Activated CD4-positive, alpha-beta memory T cell treated with anti-CD3 and anti-CD28 coated beads for 36 hours (primary cell): Measurements from ENCODE around the gene ROBO1. TPM values are rescaled to one million over a fixed set of nuclear protein-coding genes. Genes with fewer than 3 reads are reported as not detected.

Experiments used
- CTCF ChIA-PET: fragments of 350-600 bp; sonication (Branson Sonifier 250); formaldehyde crosslinking; loops from one replicate; lab custom pipeline; 2021; ENCODE audit warnings: antibody characterized with exemption, inconsistent platforms; lab: Charles Lee
- POLR2A ChIA-PET: fragments of 350-600 bp; sonication (Branson Sonifier 250); formaldehyde crosslinking; loops from one replicate; lab custom pipeline; 2021; ENCODE audit warnings: antibody characterized with exemption; lab: Charles Lee
- DNase-seq: peaks from one replicate; pipeline ENCODE4 v3.0.0-alpha.2; 2020
- H3K27ac Mint-ChIP-seq: one replicate; pipeline ENCODE4 v1.8.0; 2021; ENCODE audit warnings: mixed read lengths
- H3K27me3 Mint-ChIP-seq: one replicate; pipeline ENCODE4 v1.8.0; 2021; ENCODE audit warnings: mixed read lengths
- H3K36me3 Mint-ChIP-seq: one replicate; pipeline ENCODE4 v1.8.0; 2021; ENCODE audit warnings: mixed read lengths
- H3K4me1 Mint-ChIP-seq: one replicate; pipeline ENCODE4 v1.8.0; 2021; ENCODE audit warnings: low read depth, mixed read lengths
- H3K4me3 Mint-ChIP-seq: one replicate; pipeline ENCODE4 v1.8.0; 2021; ENCODE audit warnings: mild to moderate bottlenecking, mixed read lengths
- H3K9me3 Mint-ChIP-seq: one replicate; pipeline ENCODE4 v1.8.0; 2021; ENCODE audit warnings: mixed read lengths
- intact Hi-C: fragments of 100-400 bp; cut with micrococcal nuclease; formaldehyde crosslinking; loops from one replicate; pipeline ENCODE4 v1.15.1; 2023
- total RNA-seq, 2 experiments: library from RNA; stranded (reverse); gene quantifications; one replicate each; pipeline ENCODE4 v1.2.3, GENCODE V29; 2021

The ROBO1 gene
- total RNA-seq, 2 experiments from 2014 or later = not detected

- Mint-ChIP-seq H3K36me3 (no peaks in the 10 kb centered on the region), H3K4me1 (no peaks in the 10 kb centered on the region), H3K27me3 (no peaks in the 10 kb centered on the region), H3K27ac (no peak overlapping the region), H3K4me3 (no peak overlapping the region), H3K9me3 (peaks cover 21% of the 10 kb centered on the region)
- intact Hi-C loops = no loop called here
- DNase-seq = no peak
- ChIA-PET CTCF (no interaction called here), POLR2A (no interaction called here)
Observed at GRCh38 chr3:78798266-78798832, 969.4 kb downstream of the ROBO1 start.

- peaks cover 18% of the 10 kb centered on the region for H3K9me3 Mint-ChIP-seq
- CTCF ChIA-PET = no interaction called here
- H3K27ac Mint-ChIP-seq = no peak overlapping the region
- no peak overlapping the region for H3K4me3 Mint-ChIP-seq
- no peak for DNase-seq
- intact Hi-C loops = no loop called here
- H3K4me1 Mint-ChIP-seq = no peaks in the 10 kb centered on the region
- no peaks in the 10 kb centered on the region for H3K27me3 Mint-ChIP-seq
- H3K36me3 Mint-ChIP-seq = no peaks in the 10 kb centered on the region
- POLR2A ChIA-PET = no interaction called here
Observed at GRCh38 chr3:78794431-78794830, 973.4 kb downstream of the ROBO1 start.

GRCh38 chr3:78792733-78793132, 975.1 kb downstream of the ROBO1 start:
- no peak overlapping the region for H3K27ac Mint-ChIP-seq
- ChIA-PET CTCF (no interaction called here), POLR2A (no interaction called here)
- DNase-seq = no peak
- H3K27me3 Mint-ChIP-seq = no peaks in the 10 kb centered on the region
- no peak overlapping the region for H3K4me3 Mint-ChIP-seq
- no peaks in the 10 kb centered on the region for H3K36me3 Mint-ChIP-seq
- intact Hi-C loops = no loop called here
- peaks cover 15% of the 10 kb centered on the region for H3K9me3 Mint-ChIP-seq
- no peaks in the 10 kb centered on the region for H3K4me1 Mint-ChIP-seq

GRCh38 chr3:78792212-78792611, 975.6 kb downstream of the ROBO1 start:
- no peak for DNase-seq
- CTCF ChIA-PET = no interaction called here
- Mint-ChIP-seq H3K4me3 (no peak overlapping the region), H3K27me3 (no peaks in the 10 kb centered on the region), H3K4me1 (no peaks in the 10 kb centered on the region), H3K27ac (no peak overlapping the region), H3K36me3 (no peaks in the 10 kb centered on the region), H3K9me3 (peaks cover 14% of the 10 kb centered on the region)
- intact Hi-C loops = no loop called here
- POLR2A ChIA-PET = no interaction called here

GRCh38 chr3:78791753-78792152, 976.0 kb downstream of the ROBO1 start:
- intact Hi-C loops = no loop called here
- no peak for DNase-seq
- Mint-ChIP-seq H3K9me3 (peaks cover 9% of the 10 kb centered on the region), H3K27me3 (no peaks in the 10 kb centered on the region), H3K36me3 (no peaks in the 10 kb centered on the region), H3K4me3 (no peak overlapping the region), H3K27ac (no peak overlapping the region), H3K4me1 (no peaks in the 10 kb centered on the region)
- CTCF ChIA-PET = no interaction called here
- POLR2A ChIA-PET = no interaction called here

- H3K27me3 Mint-ChIP-seq = no peaks in the 10 kb centered on the region
- no peak overlapping the region for H3K27ac Mint-ChIP-seq
- no peaks in the 10 kb centered on the region for H3K36me3 Mint-ChIP-seq
- H3K4me3 Mint-ChIP-seq = no peak overlapping the region
- H3K4me1 Mint-ChIP-seq = no peaks in the 10 kb centered on the region
- POLR2A ChIA-PET = no interaction called here
- H3K9me3 Mint-ChIP-seq = peaks cover 13% of the 10 kb centered on the region
- intact Hi-C loops = no loop called here
- CTCF ChIA-PET = no interaction called here
- DNase-seq = no peak
Observed at GRCh38 chr3:78788839-78789238, 979.0 kb downstream of the ROBO1 start.

GRCh38 chr3:78785004-78785403, 982.8 kb downstream of the ROBO1 start:
- POLR2A ChIA-PET = no interaction called here
- no peak for DNase-seq
- Mint-ChIP-seq H3K27me3 (no peaks in the 10 kb centered on the region), H3K4me1 (no peaks in the 10 kb centered on the region), H3K9me3 (peaks cover 18% of the 10 kb centered on the region), H3K27ac (no peak overlapping the region), H3K4me3 (no peak overlapping the region), H3K36me3 (no peaks in the 10 kb centered on the region)
- CTCF ChIA-PET = no interaction called here
- intact Hi-C loops = no loop called here

GRCh38 chr3:78781351-78781750, 986.4 kb downstream of the ROBO1 start:
- Mint-ChIP-seq H3K27ac (no peak overlapping the region), H3K4me3 (no peak overlapping the region), H3K27me3 (no peaks in the 10 kb centered on the region), H3K9me3 (peaks cover 26% of the 10 kb centered on the region), H3K36me3 (no peaks in the 10 kb centered on the region), H3K4me1 (no peaks in the 10 kb centered on the region)
- DNase-seq = no peak
- CTCF ChIA-PET = interaction anchor here (0.7 kb wide), 1 partner anchor 42 kb away, joined by 4 read pairs; no protein-coding TSS in a partner anchor
- intact Hi-C loops = no loop called here
- POLR2A ChIA-PET = no interaction called here

GRCh38 chr3:78765671-78766485, 1001.9 kb downstream of the ROBO1 start:
- Mint-ChIP-seq H3K27me3 (no peaks in the 10 kb centered on the region), H3K36me3 (no peaks in the 10 kb centered on the region), H3K4me3 (no peak overlapping the region), H3K27ac (no peak overlapping the region), H3K4me1 (no peaks in the 10 kb centered on the region), H3K9me3 (peaks cover 18% of the 10 kb centered on the region)
- ChIA-PET POLR2A (no interaction called here), CTCF (no interaction called here)
- intact Hi-C loops = no loop called here
- no peak for DNase-seq

GRCh38 chr3:78764634-78765033, 1003.2 kb downstream of the ROBO1 start:
- no peaks in the 10 kb centered on the region for H3K36me3 Mint-ChIP-seq
- ChIA-PET CTCF (no interaction called here), POLR2A (no interaction called here)
- DNase-seq = no peak
- H3K27me3 Mint-ChIP-seq = no peaks in the 10 kb centered on the region
- H3K9me3 Mint-ChIP-seq = peaks cover 13% of the 10 kb centered on the region
- no peak overlapping the region for H3K4me3 Mint-ChIP-seq
- intact Hi-C loops = no loop called here
- H3K27ac Mint-ChIP-seq = no peak overlapping the region
- no peaks in the 10 kb centered on the region for H3K4me1 Mint-ChIP-seq

GRCh38 chr3:78762121-78762520, 1005.7 kb downstream of the ROBO1 start:
- Mint-ChIP-seq H3K27me3 (no peaks in the 10 kb centered on the region), H3K9me3 (peaks cover 11% of the 10 kb centered on the region), H3K4me1 (no peaks in the 10 kb centered on the region), H3K27ac (no peak overlapping the region), H3K36me3 (no peaks in the 10 kb centered on the region), H3K4me3 (no peak overlapping the region)
- POLR2A ChIA-PET = no interaction called here
- CTCF ChIA-PET = no interaction called here
- no peak for DNase-seq
- intact Hi-C loops = no loop called here

GRCh38 chr3:78761126-78761525, 1006.7 kb downstream of the ROBO1 start:
- CTCF ChIA-PET = no interaction called here
- Mint-ChIP-seq H3K4me1 (no peaks in the 10 kb centered on the region), H3K36me3 (no peaks in the 10 kb centered on the region), H3K9me3 (peaks cover 8% of the 10 kb centered on the region), H3K27ac (no peak overlapping the region), H3K4me3 (no peak overlapping the region), H3K27me3 (no peaks in the 10 kb centered on the region)
- intact Hi-C loops = no loop called here
- DNase-seq = no peak
- POLR2A ChIA-PET = no interaction called here

- Mint-ChIP-seq H3K27me3 (no peaks in the 10 kb centered on the region), H3K4me3 (no peak overlapping the region), H3K9me3 (peaks cover 15% of the 10 kb centered on the region), H3K4me1 (no peaks in the 10 kb centered on the region), H3K36me3 (no peaks in the 10 kb centered on the region), H3K27ac (no peak overlapping the region)
- POLR2A ChIA-PET = no interaction called here
- CTCF ChIA-PET = no interaction called here
- no peak for DNase-seq
- intact Hi-C loops = no loop called here
Observed at GRCh38 chr3:78757731-78758130, 1010.1 kb downstream of the ROBO1 start.
